ENCODE results near the gene ATF3.
"Not testable (repeated sequence)": the region's sequence is repeated elsewhere in the genome, so short reads cannot be mapped to it uniquely, and the experiment has no call there.

The ATF3 gene

DNA sequence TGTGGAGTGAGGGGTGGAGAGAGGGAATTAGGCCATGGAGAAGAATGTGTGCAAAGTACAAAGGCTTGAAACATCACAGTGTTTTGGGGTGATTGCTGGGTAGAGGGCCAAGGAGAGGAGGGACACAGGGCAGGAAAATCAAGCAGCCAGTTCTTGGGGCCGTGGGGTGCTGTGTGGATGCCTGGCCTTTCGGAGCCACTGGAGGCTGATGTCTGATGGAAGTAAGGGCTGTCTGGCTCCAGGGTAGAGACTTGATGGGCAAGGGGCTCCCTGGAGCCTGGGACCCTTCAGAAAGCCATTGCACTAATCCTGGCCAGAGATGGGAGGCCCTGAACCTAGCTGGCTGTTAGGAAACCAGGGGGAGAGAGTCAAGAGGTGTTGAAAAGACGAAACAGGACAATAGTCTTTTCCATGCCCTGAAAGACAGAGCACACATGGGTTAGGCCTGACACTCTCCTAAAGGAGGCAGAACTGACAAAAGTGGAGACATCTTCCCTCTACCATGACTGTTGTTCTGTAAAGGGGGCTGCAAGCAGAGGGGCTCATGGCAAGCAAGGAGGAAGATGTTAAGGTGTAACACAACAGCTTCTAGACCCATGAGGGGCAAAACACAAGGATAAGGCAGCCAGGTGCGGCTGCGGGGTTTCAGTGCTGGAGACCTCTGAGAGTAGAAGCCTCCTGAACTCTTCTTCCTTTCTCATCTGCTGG is 21.0 kb downstream of the ATF3 start:
- DNase-seq = no peak

DNA sequence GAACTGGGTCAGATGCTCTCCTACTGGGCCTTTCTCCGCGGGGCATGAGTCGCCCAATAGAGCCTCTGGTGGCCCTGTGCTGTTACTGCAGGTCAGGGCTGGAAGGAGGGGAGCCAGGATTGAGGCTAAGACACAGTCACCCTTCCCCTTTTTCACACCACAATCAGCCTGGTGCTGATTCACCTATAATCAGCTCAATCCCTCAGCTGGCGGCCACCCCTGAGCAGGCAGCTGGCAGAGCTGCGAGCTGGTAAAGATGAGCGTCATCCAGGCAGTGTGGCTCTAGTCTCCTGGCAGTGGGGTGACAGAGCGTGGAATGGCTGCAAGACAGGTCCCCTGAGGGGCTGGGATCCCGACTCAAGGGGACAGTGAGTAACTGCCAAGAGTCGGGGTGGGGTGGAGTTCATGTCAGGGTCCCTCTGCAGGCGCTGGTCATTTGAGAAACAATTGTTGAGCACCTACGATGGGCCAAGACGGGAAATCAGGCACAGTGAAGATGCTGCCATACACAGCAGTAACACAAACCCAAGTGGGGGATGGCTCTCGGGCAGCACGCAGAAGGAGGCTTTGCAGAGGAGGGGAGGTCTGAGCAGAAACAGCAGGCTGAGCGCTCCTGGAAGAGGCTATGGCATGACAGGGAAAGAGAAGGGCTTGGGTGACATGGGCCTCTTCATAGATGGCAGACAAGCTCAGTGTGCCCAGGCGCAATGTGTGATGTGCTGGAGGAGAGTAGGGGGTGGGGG is 21.8 kb downstream of the ATF3 start:
- no peak for DNase-seq

- DNase-seq = no peak
Measured at GRCh38 chr1:212633161-212633560, 24.6 kb downstream of the ATF3 start.

- no peak for DNase-seq
Measured at GRCh38 chr1:212634252-212634651, 25.7 kb downstream of the ATF3 start.

DNA sequence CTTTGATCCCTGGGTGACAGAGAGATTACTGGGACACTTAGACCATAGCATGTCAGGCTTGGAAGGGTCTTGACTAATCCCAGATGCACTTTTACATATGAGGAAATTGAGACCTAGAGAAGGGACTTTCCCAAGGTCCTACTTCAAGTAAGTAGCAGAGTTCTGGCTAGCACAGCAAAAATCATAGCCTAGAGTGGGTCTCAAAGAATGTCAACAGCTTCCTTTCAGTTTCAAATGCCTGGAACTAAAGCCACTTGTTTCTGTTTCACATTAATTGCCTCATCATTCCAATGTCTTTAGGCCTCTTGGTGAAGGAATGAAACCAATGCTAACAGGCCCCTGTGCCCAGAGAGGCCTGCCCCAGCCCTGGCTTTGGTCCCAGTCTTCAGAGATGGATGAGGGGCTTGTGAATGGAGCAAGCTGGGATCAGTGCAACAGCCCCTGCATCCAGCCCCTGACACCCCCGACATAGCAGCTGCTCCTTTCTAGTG is 26.6 kb downstream of the ATF3 start:
- DNase-seq = no peak

- no peak for DNase-seq
Measured at GRCh38 chr1:212637902-212638301, 29.3 kb downstream of the ATF3 start.

GRCh38 chr1:212638492-212639151 is 30.1 kb downstream of the ATF3 start:
- DNase-seq = no peak

GRCh38 chr1:212639524-212639923 is 31.0 kb downstream of the ATF3 start:
- DNase-seq = not testable (repeated sequence)

- DNase-seq = no peak
Measured at GRCh38 chr1:212640223-212640878, 31.8 kb downstream of the ATF3 start.

GRCh38 chr1:212641956-212642355 is 33.4 kb downstream of the ATF3 start:
- DNase-seq = no peak

DNA sequence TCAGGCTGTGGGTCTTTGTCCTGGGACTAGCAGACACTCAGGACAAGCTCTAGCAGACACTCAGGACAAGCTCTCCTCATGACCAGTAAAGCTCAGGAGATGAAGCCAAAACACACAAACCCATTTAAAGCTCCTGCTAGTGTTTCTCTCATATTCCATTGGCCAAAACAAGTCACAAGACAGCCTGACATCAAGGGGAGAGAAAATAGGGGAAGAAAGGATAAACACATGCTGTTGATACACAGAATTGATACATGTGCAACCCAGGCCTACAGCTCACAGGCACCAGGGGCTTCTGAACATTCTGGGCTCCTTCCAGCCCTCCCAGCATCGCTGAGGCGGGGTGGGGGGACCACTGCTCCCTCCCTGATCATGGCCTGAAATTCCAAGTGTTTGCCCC is 35.3 kb downstream of the ATF3 start:
- DNase-seq = no peak

DNA sequence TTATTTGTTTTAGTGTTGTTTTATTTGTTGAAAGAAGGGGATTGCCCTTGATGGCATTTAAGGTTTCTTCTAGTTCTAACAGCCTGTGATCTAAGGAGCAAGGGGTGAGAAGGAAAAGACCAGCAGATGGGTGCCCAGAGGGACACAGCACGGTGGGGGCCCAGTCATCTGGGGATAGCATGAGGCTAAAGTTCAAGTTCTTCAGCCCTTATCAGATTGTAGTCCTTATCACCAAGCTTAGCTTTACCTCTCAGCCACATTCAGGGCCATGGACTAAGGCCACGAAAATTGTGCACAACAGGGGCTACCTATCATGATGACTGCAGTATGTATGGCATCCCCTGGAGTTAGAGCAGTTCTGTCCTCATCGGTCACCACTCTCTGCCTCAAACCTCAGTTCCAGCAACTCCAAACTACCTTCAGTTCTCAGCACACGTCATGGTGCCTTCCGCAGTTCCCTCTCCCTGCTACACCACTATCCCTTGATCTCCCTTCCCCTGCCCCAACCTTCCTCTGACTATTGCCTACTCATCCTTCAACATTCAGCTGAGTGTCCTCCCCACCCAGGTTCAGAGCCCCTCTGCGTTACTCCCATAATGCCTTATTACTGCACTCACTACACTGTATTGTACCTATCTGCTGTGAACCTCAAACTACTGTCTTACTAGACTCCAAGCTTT is 36.4 kb downstream of the ATF3 start:
- no peak for DNase-seq

- no peak for DNase-seq
Measured at GRCh38 chr1:212645546-212646543, 37.3 kb downstream of the ATF3 start.

DNA sequence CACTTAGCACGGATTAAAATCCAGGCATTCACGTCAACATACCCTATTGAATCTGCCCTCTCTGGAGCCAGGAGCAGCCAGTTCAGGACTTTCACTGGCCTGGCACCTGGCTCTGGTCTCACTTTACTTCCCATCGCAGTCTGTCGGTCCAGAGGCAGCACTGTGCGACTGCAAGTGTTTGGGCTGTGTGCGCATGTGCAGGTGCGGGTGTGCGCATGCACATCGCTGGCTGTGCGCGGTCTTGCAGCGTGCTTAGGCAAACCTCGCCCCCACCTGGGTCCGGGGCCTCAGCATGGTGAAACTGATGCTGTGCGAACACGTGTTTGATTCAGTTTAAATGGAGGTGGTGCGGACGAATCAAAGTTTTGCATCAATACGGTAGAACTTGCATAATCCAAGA is 38.0 kb downstream of the ATF3 start:
- DNase-seq = no peak

DNA sequence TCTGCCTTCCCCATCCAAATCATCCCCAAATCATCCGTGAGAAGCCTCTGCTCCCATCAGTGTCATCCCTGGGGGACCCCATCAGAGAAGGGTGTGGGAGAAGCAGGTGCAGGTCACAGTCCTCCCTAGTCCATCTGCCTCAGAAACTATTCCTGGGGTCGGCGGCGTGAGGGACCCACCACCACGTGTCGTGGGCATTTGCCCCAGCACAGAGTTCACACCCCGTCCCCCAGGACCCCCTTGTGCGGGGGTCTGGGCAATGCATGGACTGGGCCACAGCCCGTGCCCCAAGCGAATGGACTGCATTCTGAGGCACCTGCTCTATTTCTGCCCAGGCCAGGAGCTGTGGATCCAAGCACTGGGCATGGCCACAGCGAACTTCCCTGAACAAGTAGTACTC is 38.4 kb downstream of the ATF3 start:
- DNase-seq = no peak

- no peak for DNase-seq
Measured at GRCh38 chr1:212648431-212648830, 39.9 kb downstream of the ATF3 start.

DNA sequence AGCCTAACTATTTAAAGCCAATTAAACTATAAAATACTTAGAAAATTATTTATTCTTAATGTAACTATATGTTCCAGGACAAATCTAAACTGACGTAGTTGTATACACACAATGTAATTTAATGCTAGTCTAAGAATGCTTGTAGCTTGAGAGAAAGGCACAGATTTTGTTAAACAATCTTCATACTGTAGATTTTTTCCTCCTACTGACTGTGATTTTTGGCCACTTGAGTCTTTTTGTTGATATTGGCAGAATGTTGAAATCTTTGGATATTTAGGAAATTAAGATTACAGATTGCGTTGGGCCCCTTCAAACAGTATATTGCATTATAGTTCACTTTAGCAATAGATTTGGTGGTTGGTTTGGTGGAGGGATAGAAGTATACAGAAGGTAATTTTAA is 40.5 kb downstream of the ATF3 start:
- no peak for DNase-seq

DNA sequence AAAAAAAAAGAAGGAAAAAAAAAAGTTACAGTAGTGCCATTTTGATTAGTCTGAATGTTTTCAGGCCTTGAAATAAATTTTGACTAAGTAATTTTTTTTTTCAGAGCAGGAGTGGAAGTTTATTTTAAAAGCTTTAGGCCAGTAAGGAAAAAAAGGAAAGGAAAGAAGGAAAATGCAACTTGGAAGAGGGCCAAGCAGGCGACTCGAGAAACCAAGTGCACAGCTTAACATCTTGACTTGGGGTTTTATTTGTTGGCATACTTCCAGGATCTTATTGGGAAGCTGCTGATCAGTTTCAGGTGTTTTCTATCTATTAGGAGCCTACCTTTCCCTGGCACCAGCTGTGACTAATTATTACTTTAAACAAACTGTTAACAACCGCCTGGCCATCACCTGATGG is 41.7 kb downstream of the ATF3 start:
- no peak for DNase-seq

DNA sequence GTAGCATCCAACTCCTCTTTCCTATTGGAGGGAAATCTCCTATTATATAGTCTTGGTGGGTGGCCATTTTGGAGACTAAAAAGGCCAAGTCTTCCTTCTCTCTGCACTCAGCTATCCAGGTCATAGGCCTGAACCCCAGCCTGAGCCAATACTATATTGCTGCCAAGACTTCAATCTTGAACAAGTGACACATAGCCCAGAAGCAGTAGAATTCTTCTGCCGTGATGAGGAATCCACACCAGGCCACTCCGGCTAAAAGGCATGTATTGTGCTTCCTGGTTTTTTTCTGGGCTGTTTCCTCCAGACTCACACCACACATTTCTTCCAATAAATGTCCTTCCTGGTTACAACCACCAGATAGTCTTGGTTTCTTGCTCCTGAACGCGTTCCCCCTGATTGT is 43.0 kb downstream of the ATF3 start:
- DNase-seq = no peak

GRCh38 chr1:212651977-212652376 is 43.4 kb downstream of the ATF3 start:
- no peak for DNase-seq

- no peak for DNase-seq
Measured at GRCh38 chr1:212652609-212653008, 44.0 kb downstream of the ATF3 start.
